Activated T-cell treated with anti-CD3 and anti-CD28 coated beads, Interleukin-2, amount 50 U/mL, for 72 hours (primary cell): ENCODE data around the gene IGF2R. TPM values are rescaled to one million over a fixed set of nuclear protein-coding genes. Genes with fewer than 3 reads are reported as not detected.

Experiments used
- ATAC-seq, 2 donors: fragments of 150-1000 bp; cut with Tn5 transposase; replicated peaks in 1 of 2; 2 replicates each; pipeline ENCODE4 v1.10.0; 2021; ENCODE audit warnings: moderate library complexity in 2 of 2, mild to moderate bottlenecking in 1 of 2
- DNase-seq, 2 donors: peaks; one replicate each; pipeline ENCODE4 v3.0.0; 2021 to 2022; ENCODE audit warnings: mixed read lengths in 1 of 2
- H3K27ac Mint-ChIP-seq: one replicate; pipeline ENCODE4 v1.8.0; 2022; ENCODE audit warnings: mild to moderate bottlenecking, moderate library complexity, mixed read lengths
- H3K27me3 Mint-ChIP-seq: one replicate; pipeline ENCODE4 v1.8.0; 2022; ENCODE audit warnings: low read depth, mixed read lengths
- H3K36me3 Mint-ChIP-seq, 2 donors: one replicate each; pipeline ENCODE4 v1.8.0; 2022; ENCODE audit warnings: mixed read lengths in 2 of 2, mild to moderate bottlenecking in 1 of 2; ENCODE audit not compliant: insufficient read depth in 2 of 2
- H3K4me1 Mint-ChIP-seq: one replicate; pipeline ENCODE4 v1.8.0; 2022; ENCODE audit warnings: low read depth, mixed read lengths
- H3K4me3 Mint-ChIP-seq, 2 donors: one replicate each; pipeline ENCODE4 v1.8.0; 2022; ENCODE audit warnings: mild to moderate bottlenecking in 2 of 2, mixed read lengths in 2 of 2, moderate library complexity in 2 of 2
- H3K9me3 Mint-ChIP-seq, 2 donors: one replicate each; pipeline ENCODE4 v1.8.0; 2022; ENCODE audit warnings: mixed read lengths in 2 of 2
- total RNA-seq, 2 donors: library from RNA; stranded (reverse); gene quantifications; one replicate each; pipeline ENCODE4 v1.2.3, GENCODE V29; 2022

The IGF2R gene
- total RNA-seq, 2 donors from 2014 or later, result 68.9 to 83.6 TPM

- ATAC-seq (no peak), DNase-seq (no peak)
- Mint-ChIP-seq H3K9me3 (no peaks in the 10 kb centered on the region), H3K27me3 (no peaks in the 10 kb centered on the region), H3K27ac (no peak overlapping the region), H3K4me1 (peaks cover 15% of the 10 kb centered on the region), H3K4me3 (no peak overlapping the region), H3K36me3 (peaks cover 11 to 20% of the 10 kb centered on the region in 2 donors)
These were observed 72.7 kb downstream of the IGF2R start for GRCh38 chr6:160041608-160042007.

- Mint-ChIP-seq H3K36me3 (peaks cover 11 to 25% of the 10 kb centered on the region in 2 donors), H3K27ac (peak overlapping the region; percentile 41), H3K9me3 (no peaks in the 10 kb centered on the region), H3K4me3 (no peak overlapping the region), H3K4me1 (peaks cover 13% of the 10 kb centered on the region), H3K27me3 (no peaks in the 10 kb centered on the region)
- ATAC-seq (no peak), DNase-seq (no peak)
These were observed 73.3 kb downstream of the IGF2R start for GRCh38 chr6:160042014-160042773.

GRCh38 chr6:160042788-160043301 lies 74.0 kb downstream of the IGF2R start:
- peaks cover 11 to 29% of the 10 kb centered on the region in 2 donors for H3K36me3 Mint-ChIP-seq
- DNase-seq, result no peak

GRCh38 chr6:160043784-160044183 lies 74.9 kb downstream of the IGF2R start:
- Mint-ChIP-seq H3K4me3 (no peak overlapping the region), H3K36me3 (peaks cover 11 to 30% of the 10 kb centered on the region in 2 donors), H3K9me3 (no peaks in the 10 kb centered on the region), H3K27me3 (no peaks in the 10 kb centered on the region), H3K4me1 (no peaks in the 10 kb centered on the region), H3K27ac (no peak overlapping the region)
- ATAC-seq (no peak), DNase-seq (no peak)

More at GRCh38 chr6:160042788-160043301, 74.0 kb downstream of the IGF2R start:
- H3K4me3 Mint-ChIP-seq, result no peak overlapping the region
- H3K27ac Mint-ChIP-seq, result peak overlapping the region; percentile 5
- no peaks in the 10 kb centered on the region for H3K27me3 Mint-ChIP-seq
- ATAC-seq, result no peak
- peaks cover 9% of the 10 kb centered on the region for H3K4me1 Mint-ChIP-seq
- H3K9me3 Mint-ChIP-seq, result no peaks in the 10 kb centered on the region

- no peak overlapping the region for H3K4me3 Mint-ChIP-seq
- H3K4me1 Mint-ChIP-seq, result no peaks in the 10 kb centered on the region
- H3K36me3 Mint-ChIP-seq, result peaks cover 13 to 36% of the 10 kb centered on the region in 2 donors
- peak overlapping the region; percentile 90 for H3K27ac Mint-ChIP-seq
- DNase-seq (no peak), ATAC-seq (no peak)
- H3K27me3 Mint-ChIP-seq, result no peaks in the 10 kb centered on the region
- no peaks in the 10 kb centered on the region for H3K9me3 Mint-ChIP-seq
These were observed 75.8 kb downstream of the IGF2R start for GRCh38 chr6:160044687-160045086.

- no peak overlapping the region for H3K27ac Mint-ChIP-seq
- H3K4me3 Mint-ChIP-seq, result no peak overlapping the region
- peaks cover 19 to 57% of the 10 kb centered on the region in 2 donors for H3K36me3 Mint-ChIP-seq
- DNase-seq (no peak), ATAC-seq (no peak)
- no peaks in the 10 kb centered on the region for H3K9me3 Mint-ChIP-seq
- peaks cover 10% of the 10 kb centered on the region for H3K4me1 Mint-ChIP-seq
- H3K27me3 Mint-ChIP-seq, result no peaks in the 10 kb centered on the region
These were observed 79.6 kb downstream of the IGF2R start for GRCh38 chr6:160048471-160048870.

GRCh38 chr6:160049346-160049745 lies 80.5 kb downstream of the IGF2R start:
- Mint-ChIP-seq H3K27me3 (no peaks in the 10 kb centered on the region), H3K9me3 (no peaks in the 10 kb centered on the region), H3K4me3 (no peak overlapping the region), H3K36me3 (peaks cover 19 to 59% of the 10 kb centered on the region in 2 donors), H3K27ac (no peak overlapping the region), H3K4me1 (peaks cover 10% of the 10 kb centered on the region)
- no peak for ATAC-seq
- DNase-seq, result no peak

GRCh38 chr6:160050022-160050421 lies 81.1 kb downstream of the IGF2R start:
- peaks cover 19 to 55% of the 10 kb centered on the region in 2 donors for H3K36me3 Mint-ChIP-seq
- no peaks in the 10 kb centered on the region for H3K9me3 Mint-ChIP-seq
- ATAC-seq (no peak), DNase-seq (no peak)
- H3K4me3 Mint-ChIP-seq, result no peak overlapping the region
- H3K4me1 Mint-ChIP-seq, result peaks cover 10% of the 10 kb centered on the region
- H3K27me3 Mint-ChIP-seq, result no peaks in the 10 kb centered on the region
- no peak overlapping the region for H3K27ac Mint-ChIP-seq

GRCh38 chr6:160051390-160051789 lies 82.5 kb downstream of the IGF2R start:
- ATAC-seq (peak; percentile 26 to 53), DNase-seq (no peak)
- H3K27ac Mint-ChIP-seq, result peak overlapping the region; percentile 83

GRCh38 chr6:160054271-160054670 lies 85.4 kb downstream of the IGF2R start:
- no peaks in the 10 kb centered on the region for H3K9me3 Mint-ChIP-seq
- no peak overlapping the region for H3K27ac Mint-ChIP-seq
- peaks cover 16 to 42% of the 10 kb centered on the region in 2 donors for H3K36me3 Mint-ChIP-seq
- ATAC-seq, result no peak
- no peaks in the 10 kb centered on the region for H3K27me3 Mint-ChIP-seq
- H3K4me1 Mint-ChIP-seq, result peaks cover 15% of the 10 kb centered on the region
- DNase-seq, result no peak
- no peak overlapping the region for H3K4me3 Mint-ChIP-seq

More at GRCh38 chr6:160051390-160051789, 82.5 kb downstream of the IGF2R start:
- H3K9me3 Mint-ChIP-seq, result no peaks in the 10 kb centered on the region
- no peak overlapping the region for H3K4me3 Mint-ChIP-seq
- H3K4me1 Mint-ChIP-seq, result peaks cover 10% of the 10 kb centered on the region
- H3K36me3 Mint-ChIP-seq, result peaks cover 16 to 50% of the 10 kb centered on the region in 2 donors
- H3K27me3 Mint-ChIP-seq, result no peaks in the 10 kb centered on the region

- ATAC-seq (no peak), DNase-seq (no peak)
- H3K27me3 Mint-ChIP-seq, result no peaks in the 10 kb centered on the region
- H3K9me3 Mint-ChIP-seq, result no peaks in the 10 kb centered on the region
- no peak overlapping the region for H3K27ac Mint-ChIP-seq
- peaks cover 16 to 40% of the 10 kb centered on the region in 2 donors for H3K36me3 Mint-ChIP-seq
- peaks cover 15% of the 10 kb centered on the region for H3K4me1 Mint-ChIP-seq
- H3K4me3 Mint-ChIP-seq, result no peak overlapping the region
These were observed 86.0 kb downstream of the IGF2R start for GRCh38 chr6:160054913-160055312.

- peaks cover 16 to 40% of the 10 kb centered on the region in 2 donors for H3K36me3 Mint-ChIP-seq
- H3K27ac Mint-ChIP-seq, result no peak overlapping the region
- ATAC-seq (no peak), DNase-seq (no peak)
- no peaks in the 10 kb centered on the region for H3K27me3 Mint-ChIP-seq
- H3K4me3 Mint-ChIP-seq, result no peak overlapping the region
- H3K9me3 Mint-ChIP-seq, result no peaks in the 10 kb centered on the region
- peaks cover 15% of the 10 kb centered on the region for H3K4me1 Mint-ChIP-seq
These were observed 86.5 kb downstream of the IGF2R start for GRCh38 chr6:160055378-160055777.

GRCh38 chr6:160055813-160056212 lies 86.9 kb downstream of the IGF2R start:
- no peak for DNase-seq
- H3K36me3 Mint-ChIP-seq, result peaks cover 12 to 37% of the 10 kb centered on the region in 2 donors
- no peaks in the 10 kb centered on the region for H3K27me3 Mint-ChIP-seq
- no peak for ATAC-seq
- H3K9me3 Mint-ChIP-seq, result no peaks in the 10 kb centered on the region
- no peak overlapping the region for H3K27ac Mint-ChIP-seq
- peaks cover 12% of the 10 kb centered on the region for H3K4me1 Mint-ChIP-seq
- H3K4me3 Mint-ChIP-seq, result no peak overlapping the region
